Breast epithelium (tissue), 4 donors: ENCODE results near the gene C1orf210. TPM values are rescaled to one million over a fixed set of nuclear protein-coding genes. Genes with fewer than 3 reads are reported as not detected.
A peak's percentile ranks its signal among the peaks of the same experiment; 100 is the strongest.

Experiments
- DNase-seq, 2 donors: peaks; one replicate each; pipeline ENCODE4 v3.0.0-alpha.2; 2019; ENCODE audit warnings: low spot score in 2 of 2
- H3K27ac ChIP-seq, 2 donors: fragments of 200-600 bp; sonication (generic) in 1 of 2; one replicate each; pipeline ENCODE4 v1.5.1; 2016 to 2019; ENCODE audit warnings: mild to moderate bottlenecking in 1 of 2
- H3K27me3 ChIP-seq, 2 donors: fragments of 200-600 bp; sonication (generic) in 1 of 2; one replicate each; pipeline versions ENCODE4 v1.5.1 to v1.6.0; 2017 to 2019; ENCODE audit warnings: control low read depth in 1 of 2, mild to moderate bottlenecking in 1 of 2
- H3K36me3 ChIP-seq: fragments of 200-600 bp; one replicate; pipeline ENCODE4 v1.5.1; 2019
- H3K4me1 ChIP-seq, 2 donors: fragments of 200-600 bp; sonication (generic); one replicate each; pipeline ENCODE4 v1.5.1; 2016 to 2019; ENCODE audit warnings: control low read depth in 1 of 2
- H3K4me3 ChIP-seq, 3 donors: fragments of 200-600 bp; sonication (generic); 1 replicate in 2 of 3; 2 replicates in 1 of 3; pipeline ENCODE4 v1.5.1; 2016 to 2019; ENCODE audit warnings: mild to moderate bottlenecking in 3 of 3, moderate library complexity in 2 of 3
- H3K9me3 ChIP-seq, 2 donors: fragments of 200-600 bp; sonication (generic) in 1 of 2; one replicate each; pipeline ENCODE4 v1.5.1; 2016 to 2019; ENCODE audit warnings: control low read depth in 1 of 2
- POLR2A ChIP-seq: fragments of 450-650 bp; IDR thresholded peaks from one replicate; pipeline ENCODE4 v1.6.1; 2016; ENCODE audit warnings: antibody characterized with exemption, mild to moderate bottlenecking, moderate library complexity
- POLR2AphosphoS5 ChIP-seq, 3 donors: sonication (generic); formaldehyde crosslinking; IDR thresholded peaks; one replicate each; pipeline ENCODE4 v1.6.1; 2017; ENCODE audit warnings: antibody characterized with exemption in 3 of 3
- intact Hi-C: fragments of 100-400 bp; cut with DNase I; formaldehyde crosslinking; loops from one replicate; pipeline ENCODE4 v1.15.1; 2023; ENCODE audit warnings: low total_unique reads
- total RNA-seq, 3 donors: library from RNA; depleted of rRNA; stranded (reverse); fragments of >200 nt; gene quantifications; one replicate each; pipeline ENCODE4 v1.1.0, GENCODE V29; 2016
- TF ChIP-seq, protein P1 (sequence below), 3 donors: fragments of 450-650 bp; IDR thresholded peaks; one replicate each; pipeline ENCODE4 v1.5.1; 2016 to 2017; ENCODE audit warnings: antibody characterized with exemption in 3 of 3, mild to moderate bottlenecking in 3 of 3, moderate library complexity in 3 of 3

Gene C1orf210
- total RNA-seq, 3 donors from 2014 or later = 7.2 to 31.3 TPM; not detected in 1

DNA sequence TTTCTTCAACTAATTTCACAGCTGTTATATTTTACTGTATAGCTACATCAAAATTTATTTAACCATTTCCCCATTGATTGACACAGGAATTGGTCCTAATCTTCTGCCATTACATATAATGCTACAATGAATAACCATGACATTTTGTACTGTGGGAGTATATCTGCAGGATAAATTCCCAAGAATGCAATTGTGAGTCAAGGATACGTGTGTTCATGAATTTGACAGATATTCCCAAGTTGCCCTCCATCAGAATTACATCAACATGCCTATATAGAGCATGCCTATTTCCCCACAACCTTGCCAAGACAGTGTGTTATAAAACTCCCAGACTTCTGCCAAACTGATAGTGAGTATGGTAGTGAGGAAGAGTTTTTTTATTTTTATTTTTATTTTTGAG, 12.7 kb upstream of the C1orf210 start:
- intact Hi-C loops = no loop called here
- no peak overlapping the region for H3K27ac ChIP-seq

DNA sequence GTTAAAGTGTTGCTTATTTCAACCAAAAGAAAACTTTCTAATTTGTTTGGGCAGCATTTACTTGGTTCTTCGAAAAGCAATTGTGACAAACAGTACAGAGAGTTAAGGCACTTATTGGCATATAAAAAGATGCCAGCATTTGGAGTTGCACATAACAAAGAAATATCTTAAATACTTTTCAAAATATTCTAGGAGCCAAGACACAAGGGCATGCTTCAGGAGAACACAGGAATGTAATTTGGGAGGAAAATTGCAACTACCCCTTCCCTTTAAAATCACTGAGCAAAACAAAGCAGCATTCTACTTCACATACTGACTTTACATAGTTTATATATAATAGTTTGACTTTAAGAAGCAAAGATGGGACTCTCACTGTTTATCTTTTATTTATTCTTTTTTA, 10.8 kb upstream of the C1orf210 start:
- Histone ChIP-seq H3K27ac (peak overlapping the region; percentile 86 to 89), H3K36me3 (no peaks in the 10 kb centered on the region), H3K4me1 (peaks cover 11 to 15% of the 10 kb centered on the region in 2 donors), H3K27me3 (no peaks in the 10 kb centered on the region), H3K4me3 (no peak overlapping the region), H3K9me3 (no peaks in the 10 kb centered on the region)
- TF ChIP-seq POLR2A (no peak), POLR2AphosphoS5 (IDR thresholded peaks at IDR 0.05) (no peak)
- TF ChIP-seq, protein P1, sequence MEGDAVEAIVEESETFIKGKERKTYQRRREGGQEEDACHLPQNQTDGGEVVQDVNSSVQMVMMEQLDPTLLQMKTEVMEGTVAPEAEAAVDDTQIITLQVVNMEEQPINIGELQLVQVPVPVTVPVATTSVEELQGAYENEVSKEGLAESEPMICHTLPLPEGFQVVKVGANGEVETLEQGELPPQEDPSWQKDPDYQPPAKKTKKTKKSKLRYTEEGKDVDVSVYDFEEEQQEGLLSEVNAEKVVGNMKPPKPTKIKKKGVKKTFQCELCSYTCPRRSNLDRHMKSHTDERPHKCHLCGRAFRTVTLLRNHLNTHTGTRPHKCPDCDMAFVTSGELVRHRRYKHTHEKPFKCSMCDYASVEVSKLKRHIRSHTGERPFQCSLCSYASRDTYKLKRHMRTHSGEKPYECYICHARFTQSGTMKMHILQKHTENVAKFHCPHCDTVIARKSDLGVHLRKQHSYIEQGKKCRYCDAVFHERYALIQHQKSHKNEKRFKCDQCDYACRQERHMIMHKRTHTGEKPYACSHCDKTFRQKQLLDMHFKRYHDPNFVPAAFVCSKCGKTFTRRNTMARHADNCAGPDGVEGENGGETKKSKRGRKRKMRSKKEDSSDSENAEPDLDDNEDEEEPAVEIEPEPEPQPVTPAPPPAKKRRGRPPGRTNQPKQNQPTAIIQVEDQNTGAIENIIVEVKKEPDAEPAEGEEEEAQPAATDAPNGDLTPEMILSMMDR (IDR thresholded peaks at IDR 0.05) = no peak
- intact Hi-C loops = no loop called here
- no peak for DNase-seq

More for the DNA sequence above, 12.7 kb upstream of the C1orf210 start:
- Histone ChIP-seq H3K36me3 (no peaks in the 10 kb centered on the region), H3K27me3 (no peaks in the 10 kb centered on the region), H3K4me3 (no peak overlapping the region), H3K4me1 (peaks cover 11 to 15% of the 10 kb centered on the region in 2 donors), H3K9me3 (no peaks in the 10 kb centered on the region)
- TF ChIP-seq POLR2AphosphoS5 (IDR thresholded peaks at IDR 0.05) (no peak), POLR2A (no peak)
- TF ChIP-seq, protein P1 (IDR thresholded peaks at IDR 0.05) = no peak
- DNase-seq = no peak

DNA sequence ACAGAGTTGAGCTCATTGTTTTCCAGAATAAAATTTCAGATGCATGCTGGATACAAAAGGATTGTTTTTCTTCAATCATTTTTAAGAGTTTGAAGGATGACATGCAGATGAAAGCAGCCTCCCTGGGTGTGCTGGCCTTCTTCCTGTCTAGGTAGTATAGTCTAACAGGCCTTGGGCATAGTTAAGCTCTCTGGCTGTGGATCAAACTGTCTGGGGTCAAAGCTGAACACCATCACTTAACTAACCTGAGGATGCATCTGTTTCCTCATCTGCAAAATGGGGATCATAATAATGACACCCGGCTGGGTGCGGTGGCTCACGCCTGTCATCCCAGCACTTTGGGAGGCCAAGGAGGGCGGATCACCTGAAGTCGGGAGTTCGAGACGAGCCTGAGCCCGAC, 9.4 kb upstream of the C1orf210 start:
- no peak for DNase-seq
- peaks cover 10 to 15% of the 10 kb centered on the region in 2 donors for H3K4me1 ChIP-seq
- no peaks in the 10 kb centered on the region for H3K9me3 ChIP-seq
- peak overlapping the region; percentile 86 to 89 for H3K27ac ChIP-seq
- no peak overlapping the region for H3K4me3 ChIP-seq
- no peaks in the 10 kb centered on the region for H3K36me3 ChIP-seq
- no peaks in the 10 kb centered on the region for H3K27me3 ChIP-seq
- intact Hi-C loops = no loop called here
- TF ChIP-seq POLR2A = no peak
- TF ChIP-seq, protein P1 (IDR thresholded peaks at IDR 0.05) = no peak
- no peak for TF ChIP-seq POLR2AphosphoS5 (IDR thresholded peaks at IDR 0.05)

GRCh38 chr1:43293896-43294760, 8.7 kb upstream of the C1orf210 start:
- Histone ChIP-seq H3K4me3 (no peak overlapping the region), H3K36me3 (no peaks in the 10 kb centered on the region), H3K27me3 (no peaks in the 10 kb centered on the region), H3K27ac (peak overlapping the region; percentile 86 to 89), H3K4me1 (peaks cover 5 to 15% of the 10 kb centered on the region in 2 donors), H3K9me3 (no peaks in the 10 kb centered on the region)
- DNase-seq = peak in 1 of 2 donors; percentile 45
- TF ChIP-seq POLR2A = no peak
- intact Hi-C loops = no loop called here

- Histone ChIP-seq H3K27ac (peak overlapping the region; percentile 74 to 89), H3K36me3 (no peaks in the 10 kb centered on the region), H3K9me3 (no peaks in the 10 kb centered on the region), H3K4me3 (no peak overlapping the region), H3K4me1 (peaks cover 5 to 15% of the 10 kb centered on the region in 2 donors), H3K27me3 (no peaks in the 10 kb centered on the region)
- no peak for DNase-seq
- TF ChIP-seq POLR2AphosphoS5 (IDR thresholded peaks at IDR 0.05) (no peak), POLR2A (no peak)
- TF ChIP-seq, protein P1 (IDR thresholded peaks at IDR 0.05) = no peak
- intact Hi-C loops = no loop called here
Observed at GRCh38 chr1:43293176-43293575, 7.8 kb upstream of the C1orf210 start.
